Ovary (tissue), 3 donors: ENCODE data around the gene GRK5.

Experiments used
- POLR2A ChIP-seq: fragments of 450-650 bp; IDR thresholded peaks from one replicate; pipeline ENCODE4 v1.6.1; 2017; ENCODE audit warnings: antibody characterized with exemption, mild to moderate bottlenecking, moderate library complexity
- TF ChIP-seq, protein P1 (sequence below), 3 donors: fragments of 450-650 bp in 2 of 3; fragments of 200-600 bp in 1 of 3; IDR thresholded peaks; one replicate each; pipeline versions ENCODE4 v1.5.1 to v1.8.0; 2016 to 2022; ENCODE audit warnings: antibody characterized with exemption in 3 of 3, mild to moderate bottlenecking in 1 of 3
- donor health status: DM: no; HTN: no; CAD: no.

DNA sequence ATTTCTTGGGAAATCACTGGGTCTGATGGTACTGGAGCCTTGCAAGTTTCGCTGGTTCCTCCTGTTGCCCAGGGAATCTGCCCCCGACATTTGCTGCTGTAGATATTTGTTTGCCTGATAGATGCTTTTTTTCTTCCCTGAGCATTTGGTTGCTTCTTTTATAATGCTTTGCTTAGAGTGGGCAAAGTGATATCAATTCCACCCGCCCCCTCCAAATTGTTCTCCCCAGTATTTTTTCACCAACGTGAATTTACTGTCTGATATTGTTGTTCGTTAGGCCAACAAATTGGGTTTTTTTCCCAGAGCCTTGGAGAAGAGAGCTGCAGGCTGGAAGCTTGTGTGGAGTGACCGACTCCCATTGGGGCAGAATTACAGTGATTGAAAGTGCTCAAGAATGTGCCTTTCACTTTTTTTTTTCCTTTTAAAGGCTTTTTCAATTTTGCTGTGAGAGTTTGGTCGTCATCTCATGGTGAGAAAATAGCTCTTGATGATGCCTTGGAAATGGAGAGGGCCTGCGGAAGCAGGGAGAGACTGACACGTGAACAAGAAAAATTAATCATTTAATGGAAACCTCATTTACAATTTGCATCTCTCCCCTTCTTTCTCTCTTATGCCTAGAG lies 2.5 kb downstream of the GRK5 start:
- TF ChIP-seq, protein P1, sequence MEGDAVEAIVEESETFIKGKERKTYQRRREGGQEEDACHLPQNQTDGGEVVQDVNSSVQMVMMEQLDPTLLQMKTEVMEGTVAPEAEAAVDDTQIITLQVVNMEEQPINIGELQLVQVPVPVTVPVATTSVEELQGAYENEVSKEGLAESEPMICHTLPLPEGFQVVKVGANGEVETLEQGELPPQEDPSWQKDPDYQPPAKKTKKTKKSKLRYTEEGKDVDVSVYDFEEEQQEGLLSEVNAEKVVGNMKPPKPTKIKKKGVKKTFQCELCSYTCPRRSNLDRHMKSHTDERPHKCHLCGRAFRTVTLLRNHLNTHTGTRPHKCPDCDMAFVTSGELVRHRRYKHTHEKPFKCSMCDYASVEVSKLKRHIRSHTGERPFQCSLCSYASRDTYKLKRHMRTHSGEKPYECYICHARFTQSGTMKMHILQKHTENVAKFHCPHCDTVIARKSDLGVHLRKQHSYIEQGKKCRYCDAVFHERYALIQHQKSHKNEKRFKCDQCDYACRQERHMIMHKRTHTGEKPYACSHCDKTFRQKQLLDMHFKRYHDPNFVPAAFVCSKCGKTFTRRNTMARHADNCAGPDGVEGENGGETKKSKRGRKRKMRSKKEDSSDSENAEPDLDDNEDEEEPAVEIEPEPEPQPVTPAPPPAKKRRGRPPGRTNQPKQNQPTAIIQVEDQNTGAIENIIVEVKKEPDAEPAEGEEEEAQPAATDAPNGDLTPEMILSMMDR (IDR thresholded peaks at IDR 0.05): no peak
- TF ChIP-seq POLR2A: peak; percentile 12
